PC-9 (cell line): ENCODE results near the gene NBEA. TPM values are rescaled to one million over a fixed set of nuclear protein-coding genes. Genes with fewer than 3 reads are reported as not detected.

ENCODE experiments used
- BruUV-seq: library from RNA; stranded (reverse); fragments of 400-500 nt; replicated peaks from 2 replicates; lab custom pipeline; 2021; lab: Mats Ljungman, UMichigan
- CTCF ChIA-PET: fragments of 300-600 bp; sonication (Branson Sonifier 250); formaldehyde crosslinking; loops from one replicate; lab custom pipeline; 2022; ENCODE audit warnings: antibody characterized with exemption; lab: Charles Lee
- POLR2A ChIA-PET: fragments of 300-600 bp; sonication (Branson Sonifier 250); formaldehyde crosslinking; loops from one replicate; lab custom pipeline; 2022; ENCODE audit warnings: antibody characterized with exemption; ENCODE audit not compliant: unreplicated experiment; lab: Charles Lee
- DNase-seq, 2 experiments: peaks; one replicate each; pipeline versions ENCODE4 v3.0.0 to v3.0.0-alpha.2; 2015 to 2022; ENCODE audit warnings: mixed read lengths in 1 of 2
- H2AFZ ChIP-seq: fragments of 200-600 bp; sonication (generic); 2 replicates; pipeline ENCODE4 v1.8.1; 2017; ENCODE audit warnings: antibody characterized with exemption
- H3F3A ChIP-seq: fragments of 200-600 bp; sonication (generic); 2 replicates; pipeline ENCODE4 v1.8.1; 2017; ENCODE audit warnings: antibody characterized with exemption, mild to moderate bottlenecking, low read depth; ENCODE audit not compliant: insufficient read depth
- H3K27ac ChIP-seq: fragments of 200-600 bp; sonication (generic); 2 replicates; pipeline ENCODE4 v1.6.1; 2016; ENCODE audit warnings: mixed run types
- H3K27me3 ChIP-seq: fragments of 200-600 bp; sonication (generic); 2 replicates; pipeline ENCODE4 v1.6.1; 2016; ENCODE audit warnings: low read depth, mixed run types; ENCODE audit not compliant: insufficient read depth
- H3K36me3 ChIP-seq: fragments of 200-600 bp; sonication (generic); 2 replicates; pipeline ENCODE4 v1.6.1; 2016; ENCODE audit warnings: low read depth, mixed run types
- H3K4me1 ChIP-seq: fragments of 200-600 bp; sonication (generic); replicated peaks from 2 replicates; pipeline ENCODE4 v1.6.1; 2016; ENCODE audit warnings: mixed run types; ENCODE audit not compliant: insufficient read depth
- H3K4me2 ChIP-seq: fragments of 200-600 bp; sonication (generic); 2 replicates; pipeline ENCODE4 v1.6.1; 2017; ENCODE audit warnings: mixed run types
- H3K4me3 ChIP-seq: fragments of 200-600 bp; sonication (generic); 2 replicates; pipeline ENCODE4 v1.6.1; 2016; ENCODE audit warnings: mixed run types
- H3K79me2 ChIP-seq: fragments of 200-600 bp; sonication (generic); 2 replicates; pipeline ENCODE4 v1.6.1; 2017; ENCODE audit warnings: low read depth, mixed run types
- H3K9me2 ChIP-seq: fragments of 200-600 bp; sonication (generic); 2 replicates; pipeline ENCODE4 v1.8.1; 2017; ENCODE audit warnings: mild to moderate bottlenecking; ENCODE audit not compliant: insufficient read depth
- H3K9me3 ChIP-seq: fragments of 200-600 bp; sonication (generic); 2 replicates; pipeline ENCODE4 v1.8.1; 2016; ENCODE audit warnings: low read depth; ENCODE audit not compliant: insufficient read depth
- H4K20me1 ChIP-seq: fragments of 200-600 bp; sonication (generic); 2 replicates; pipeline ENCODE4 v1.8.1; 2017; ENCODE audit not compliant: insufficient read depth
- EZH2 ChIP-seq: fragments of 200-600 bp; sonication (generic); IDR thresholded peaks from 2 replicates; pipeline ENCODE4 v1.8.0; 2017; ENCODE audit warnings: antibody characterized with exemption, low read depth
- intact Hi-C: fragments of 100-400 bp; cut with micrococcal nuclease; formaldehyde crosslinking; loops from one replicate; pipeline ENCODE4 v1.10.0; 2022; ENCODE audit not compliant: unreplicated experiment
- total RNA-seq: library from RNA; stranded (reverse); gene quantifications from 2 replicates; pipeline ENCODE4 v1.2.3, GENCODE V29; 2021
- TF ChIP-seq, protein P1 (sequence below): fragments of 200-600 bp; sonication (generic); conservative IDR thresholded peaks from 2 replicates; pipeline ENCODE4 v1.6.1; 2017; ENCODE audit warnings: mixed run types, antibody characterized with exemption, mild to moderate bottlenecking, moderate library complexity

NBEA gene
- total RNA-seq, 1 experiment from 2014 or later, result 4.0 TPM

GRCh38 chr13:35086667-35087066, 144.6 kb downstream of the NBEA start:
- TF ChIP-seq, protein P1, sequence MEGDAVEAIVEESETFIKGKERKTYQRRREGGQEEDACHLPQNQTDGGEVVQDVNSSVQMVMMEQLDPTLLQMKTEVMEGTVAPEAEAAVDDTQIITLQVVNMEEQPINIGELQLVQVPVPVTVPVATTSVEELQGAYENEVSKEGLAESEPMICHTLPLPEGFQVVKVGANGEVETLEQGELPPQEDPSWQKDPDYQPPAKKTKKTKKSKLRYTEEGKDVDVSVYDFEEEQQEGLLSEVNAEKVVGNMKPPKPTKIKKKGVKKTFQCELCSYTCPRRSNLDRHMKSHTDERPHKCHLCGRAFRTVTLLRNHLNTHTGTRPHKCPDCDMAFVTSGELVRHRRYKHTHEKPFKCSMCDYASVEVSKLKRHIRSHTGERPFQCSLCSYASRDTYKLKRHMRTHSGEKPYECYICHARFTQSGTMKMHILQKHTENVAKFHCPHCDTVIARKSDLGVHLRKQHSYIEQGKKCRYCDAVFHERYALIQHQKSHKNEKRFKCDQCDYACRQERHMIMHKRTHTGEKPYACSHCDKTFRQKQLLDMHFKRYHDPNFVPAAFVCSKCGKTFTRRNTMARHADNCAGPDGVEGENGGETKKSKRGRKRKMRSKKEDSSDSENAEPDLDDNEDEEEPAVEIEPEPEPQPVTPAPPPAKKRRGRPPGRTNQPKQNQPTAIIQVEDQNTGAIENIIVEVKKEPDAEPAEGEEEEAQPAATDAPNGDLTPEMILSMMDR, result no peak
- TF ChIP-seq EZH2, result no peak
- no peak overlapping the region for H2AFZ ChIP-seq
- H3K36me3 ChIP-seq, result no peaks in the 10 kb centered on the region
- no peaks in the 10 kb centered on the region for H3K27me3 ChIP-seq
- no peak overlapping the region for H3K4me3 ChIP-seq
- H3K27ac ChIP-seq, result no peak overlapping the region
- no peaks in the 10 kb centered on the region for H4K20me1 ChIP-seq
- DNase-seq, result no peak
- H3K9me2 ChIP-seq, result no peaks in the 10 kb centered on the region
- H3K4me2 ChIP-seq, result no peak overlapping the region
- POLR2A ChIA-PET, result no interaction called here
- H3F3A ChIP-seq, result no peaks in the 10 kb centered on the region
- no peaks in the 10 kb centered on the region for H3K79me2 ChIP-seq
- CTCF ChIA-PET, result no interaction called here
- intact Hi-C loops, result no loop called here
- H3K9me3 ChIP-seq, result no peaks in the 10 kb centered on the region
- no TSS peak for BruUV-seq
- H3K4me1 ChIP-seq, result peaks cover 4% of the 10 kb centered on the region

- intact Hi-C loops, result no loop called here
- DNase-seq, result no peak
- Histone ChIP-seq H3K4me2 (no peak overlapping the region), H3K36me3 (no peaks in the 10 kb centered on the region), H4K20me1 (no peaks in the 10 kb centered on the region), H3K4me3 (no peak overlapping the region), H3K27me3 (no peaks in the 10 kb centered on the region), H2AFZ (no peak overlapping the region), H3F3A (no peaks in the 10 kb centered on the region), H3K4me1 (no peaks in the 10 kb centered on the region), H3K27ac (no peak overlapping the region), H3K9me3 (no peaks in the 10 kb centered on the region), H3K79me2 (no peaks in the 10 kb centered on the region), H3K9me2 (no peaks in the 10 kb centered on the region)
- BruUV-seq, result no TSS peak
- POLR2A ChIA-PET, result no interaction called here
- TF ChIP-seq EZH2, result no peak
- TF ChIP-seq, protein P1, result no peak
- CTCF ChIA-PET, result no interaction called here
These were observed 150.2 kb downstream of the NBEA start for GRCh38 chr13:35092251-35092650.

GRCh38 chr13:35092751-35093150, 150.7 kb downstream of the NBEA start:
- intact Hi-C loops, result no loop called here
- POLR2A ChIA-PET, result no interaction called here
- no peaks in the 10 kb centered on the region for H3K36me3 ChIP-seq
- H3K4me1 ChIP-seq, result no peaks in the 10 kb centered on the region
- no peaks in the 10 kb centered on the region for H3F3A ChIP-seq
- H3K9me3 ChIP-seq, result no peaks in the 10 kb centered on the region
- H3K4me3 ChIP-seq, result no peak overlapping the region
- no peak overlapping the region for H3K4me2 ChIP-seq
- no peaks in the 10 kb centered on the region for H3K9me2 ChIP-seq
- CTCF ChIA-PET, result interaction anchor here (0.7 kb wide), 1 partner anchor 460 kb away, joined by 9 read pairs; no protein-coding TSS in a partner anchor
- no peaks in the 10 kb centered on the region for H4K20me1 ChIP-seq
- no peaks in the 10 kb centered on the region for H3K79me2 ChIP-seq
- H3K27me3 ChIP-seq, result no peaks in the 10 kb centered on the region
- no peak overlapping the region for H3K27ac ChIP-seq
- BruUV-seq, result no TSS peak
- DNase-seq, result no peak
- TF ChIP-seq, protein P1, result no peak
- no peak for TF ChIP-seq EZH2
- H2AFZ ChIP-seq, result no peak overlapping the region
